GM11168 (cell line): ENCODE data around the gene COQ5.

Source experiments
- in situ Hi-C: fragments of 300-500 bp; cut with MboI; formaldehyde crosslinking; loops from one replicate; pipeline ENCODE4 v1.12.0; 2022; ENCODE audit warnings: low sequenced_read_pairs; ENCODE audit not compliant: unreplicated experiment

COQ5 gene, protein sequence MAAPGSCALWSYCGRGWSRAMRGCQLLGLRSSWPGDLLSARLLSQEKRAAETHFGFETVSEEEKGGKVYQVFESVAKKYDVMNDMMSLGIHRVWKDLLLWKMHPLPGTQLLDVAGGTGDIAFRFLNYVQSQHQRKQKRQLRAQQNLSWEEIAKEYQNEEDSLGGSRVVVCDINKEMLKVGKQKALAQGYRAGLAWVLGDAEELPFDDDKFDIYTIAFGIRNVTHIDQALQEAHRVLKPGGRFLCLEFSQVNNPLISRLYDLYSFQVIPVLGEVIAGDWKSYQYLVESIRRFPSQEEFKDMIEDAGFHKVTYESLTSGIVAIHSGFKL

DNA sequence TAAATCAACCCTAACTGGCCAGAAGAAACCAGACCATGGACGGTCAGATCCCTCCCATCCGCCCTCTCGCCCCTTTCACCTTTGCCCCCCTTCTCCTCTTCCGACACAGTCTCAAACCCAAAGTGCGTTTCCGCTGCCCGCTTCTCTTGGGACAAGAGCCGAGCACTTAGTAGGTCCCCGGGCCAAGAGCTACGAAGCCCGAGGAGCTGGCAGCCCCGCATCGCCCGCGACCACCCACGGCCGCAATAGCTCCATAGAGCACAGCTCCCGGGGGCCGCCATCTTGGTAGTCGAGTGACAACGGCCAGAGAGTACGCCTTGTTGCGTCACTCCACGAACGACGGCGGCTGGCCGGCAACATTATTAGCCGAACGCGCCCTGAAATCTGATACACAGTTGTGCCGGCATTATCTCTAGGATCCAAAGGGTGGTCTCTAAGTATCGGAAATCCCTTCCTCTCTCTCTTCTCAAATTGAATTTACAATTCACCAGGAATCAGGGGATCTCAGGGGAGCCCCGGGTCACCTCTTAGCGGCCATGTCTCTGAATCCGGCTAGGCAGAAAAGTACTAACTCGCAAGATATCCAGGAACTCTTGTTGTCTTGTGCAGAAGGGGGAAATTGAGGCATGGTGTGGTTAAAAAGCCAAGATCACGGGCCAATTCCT, at the start of gene COQ5:
Gene COQ5, minus strand, starts transcription at position 298 of the 665 bp plus-strand sequence. Its CDS starts 17 bp downstream, at position 281.
- in situ Hi-C loops, result no loop called here

DNA sequence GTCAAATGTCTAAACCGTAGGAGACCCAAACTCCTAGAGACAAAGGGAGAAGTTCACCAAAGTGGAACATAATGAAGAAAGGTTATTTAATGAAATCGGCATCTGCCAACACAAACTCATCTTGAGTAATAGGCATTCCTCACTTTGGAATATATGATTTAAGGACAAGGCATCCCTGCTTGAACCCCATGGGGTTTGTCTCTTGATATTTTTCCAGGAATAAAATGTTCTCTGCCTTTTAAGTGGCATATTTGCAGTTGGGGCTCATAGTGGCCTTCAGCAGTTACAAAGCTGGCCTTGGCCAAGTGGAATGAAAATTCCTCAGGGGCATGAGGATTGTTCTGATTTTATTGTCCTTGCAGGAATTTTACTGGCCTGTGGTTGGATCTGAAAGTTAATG, 45.1 kb upstream of the COQ5 start:
- in situ Hi-C loops, result no loop called here

- in situ Hi-C loops, result no loop called here
These were observed 44.6 kb upstream of the COQ5 start for GRCh38 chr12:120573560-120573959.

- in situ Hi-C loops, result no loop called here
These were observed 42.3 kb upstream of the COQ5 start for GRCh38 chr12:120571299-120571698.

- in situ Hi-C loops, result no loop called here
These were observed 34.5 kb upstream of the COQ5 start for GRCh38 chr12:120563495-120563894.

DNA sequence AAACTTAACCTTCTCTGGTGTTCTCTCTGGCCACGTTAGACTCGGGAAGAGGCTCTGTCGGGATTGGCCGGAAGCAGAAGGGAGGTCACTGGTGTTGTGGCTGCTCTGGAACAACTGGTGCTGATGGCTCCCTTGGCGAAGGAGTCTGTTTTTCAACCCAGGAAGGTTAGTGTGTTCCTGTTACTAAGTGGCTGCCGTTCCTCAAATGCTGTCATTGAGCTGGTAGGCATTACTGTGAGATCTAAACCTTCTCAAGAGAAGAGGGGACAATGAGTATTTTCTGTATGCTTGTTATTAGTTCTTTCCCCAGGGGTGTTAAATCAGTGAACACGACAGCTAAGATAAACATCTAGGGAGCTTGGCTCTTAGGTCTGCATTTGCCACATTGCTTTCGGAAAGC, 33.9 kb upstream of the COQ5 start:
- in situ Hi-C loops, result no loop called here

GRCh38 chr12:120557589-120557988, 28.6 kb upstream of the COQ5 start:
- in situ Hi-C loops, result no loop called here

GRCh38 chr12:120554678-120555077, 25.7 kb upstream of the COQ5 start:
- in situ Hi-C loops, result no loop called here

DNA sequence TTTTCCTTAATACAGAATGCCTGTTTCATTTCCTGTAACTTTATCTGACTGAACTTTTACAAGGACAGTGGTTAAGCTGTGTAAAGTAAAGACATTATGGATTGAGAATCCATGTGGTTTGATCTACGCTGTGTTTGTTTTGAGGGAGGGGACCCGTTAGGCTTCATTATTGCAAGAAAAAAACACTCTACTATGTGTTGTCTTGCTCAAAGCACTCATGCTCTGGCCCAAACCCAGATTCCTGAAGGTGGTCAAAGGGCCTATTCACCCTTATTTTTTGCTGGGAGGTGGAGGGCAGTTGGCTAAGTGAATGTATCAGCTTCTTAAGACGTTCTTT, 17.1 kb upstream of the COQ5 start:
- in situ Hi-C loops, result no loop called here

GRCh38 chr12:120544691-120545090, 15.7 kb upstream of the COQ5 start:
- in situ Hi-C loops, result no loop called here

GRCh38 chr12:120542166-120542565, 13.2 kb upstream of the COQ5 start:
- in situ Hi-C loops, result no loop called here

- in situ Hi-C loops, result no loop called here
These were observed 11.5 kb upstream of the COQ5 start for GRCh38 chr12:120540445-120540844.

DNA sequence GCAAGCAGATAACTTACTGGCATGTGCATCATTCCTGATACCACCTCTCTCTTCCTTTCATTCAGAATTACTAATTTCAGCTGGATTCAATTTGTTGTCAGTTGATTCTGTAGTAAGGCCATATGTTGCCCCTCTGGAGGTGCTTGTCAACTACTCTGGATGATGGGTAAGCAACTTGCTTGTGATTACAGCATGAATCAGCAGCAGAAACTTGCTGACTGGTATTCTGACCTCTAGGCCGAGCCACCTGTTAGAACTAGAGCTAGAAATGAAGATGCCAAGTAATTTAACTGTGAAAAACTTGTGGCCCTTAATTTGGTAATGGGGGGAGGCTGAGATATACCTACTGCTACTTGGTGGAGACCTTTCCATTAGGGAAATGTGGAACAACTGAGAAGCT, 10.3 kb upstream of the COQ5 start:
- in situ Hi-C loops, result no loop called here

DNA sequence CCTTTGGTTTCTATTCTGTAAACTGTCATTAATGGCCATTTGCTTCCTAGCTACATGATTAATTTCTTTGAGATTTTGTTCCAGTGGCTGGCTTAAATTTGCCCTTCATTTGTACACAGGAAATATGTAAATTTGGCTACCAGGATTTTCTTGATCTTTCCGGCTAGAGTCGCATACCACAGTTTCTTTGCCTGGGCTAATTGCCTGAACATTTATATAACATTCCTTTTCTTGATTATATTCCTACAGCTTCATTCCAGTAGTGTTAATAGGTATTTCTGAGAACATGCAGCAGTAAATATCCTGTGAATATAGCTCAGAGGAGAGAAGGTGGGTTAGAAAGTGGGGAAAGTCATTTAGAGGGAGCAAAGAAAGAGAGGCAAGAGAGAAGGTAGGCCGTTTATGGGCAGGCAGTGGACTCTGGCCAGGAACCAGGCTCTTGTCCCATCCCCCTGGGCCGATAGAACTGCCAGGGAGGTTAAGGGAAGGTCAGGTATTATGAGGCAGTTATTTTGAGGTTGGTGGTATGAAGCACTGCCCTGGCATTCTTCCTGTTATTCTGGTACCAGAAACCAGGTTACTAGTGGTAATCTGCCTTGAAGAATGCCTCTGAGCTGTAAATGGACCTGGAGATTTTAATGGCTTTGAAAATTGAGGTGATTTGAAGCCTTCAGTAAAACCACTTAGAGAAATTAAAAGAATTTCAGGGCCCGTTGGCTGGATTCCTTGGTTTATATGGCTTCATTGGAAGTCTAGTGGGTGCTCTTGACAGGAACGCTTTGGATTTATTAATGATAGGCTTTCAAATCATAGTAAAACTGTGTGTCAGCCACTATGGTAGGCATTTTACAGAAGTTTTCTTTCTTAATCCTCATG, 9.6 kb upstream of the COQ5 start:
- in situ Hi-C loops, result no loop called here

- in situ Hi-C loops, result no loop called here
These were observed 8.9 kb upstream of the COQ5 start for GRCh38 chr12:120537856-120538220.

- in situ Hi-C loops, result no loop called here
These were observed 7.3 kb upstream of the COQ5 start for GRCh38 chr12:120536064-120536791.

DNA sequence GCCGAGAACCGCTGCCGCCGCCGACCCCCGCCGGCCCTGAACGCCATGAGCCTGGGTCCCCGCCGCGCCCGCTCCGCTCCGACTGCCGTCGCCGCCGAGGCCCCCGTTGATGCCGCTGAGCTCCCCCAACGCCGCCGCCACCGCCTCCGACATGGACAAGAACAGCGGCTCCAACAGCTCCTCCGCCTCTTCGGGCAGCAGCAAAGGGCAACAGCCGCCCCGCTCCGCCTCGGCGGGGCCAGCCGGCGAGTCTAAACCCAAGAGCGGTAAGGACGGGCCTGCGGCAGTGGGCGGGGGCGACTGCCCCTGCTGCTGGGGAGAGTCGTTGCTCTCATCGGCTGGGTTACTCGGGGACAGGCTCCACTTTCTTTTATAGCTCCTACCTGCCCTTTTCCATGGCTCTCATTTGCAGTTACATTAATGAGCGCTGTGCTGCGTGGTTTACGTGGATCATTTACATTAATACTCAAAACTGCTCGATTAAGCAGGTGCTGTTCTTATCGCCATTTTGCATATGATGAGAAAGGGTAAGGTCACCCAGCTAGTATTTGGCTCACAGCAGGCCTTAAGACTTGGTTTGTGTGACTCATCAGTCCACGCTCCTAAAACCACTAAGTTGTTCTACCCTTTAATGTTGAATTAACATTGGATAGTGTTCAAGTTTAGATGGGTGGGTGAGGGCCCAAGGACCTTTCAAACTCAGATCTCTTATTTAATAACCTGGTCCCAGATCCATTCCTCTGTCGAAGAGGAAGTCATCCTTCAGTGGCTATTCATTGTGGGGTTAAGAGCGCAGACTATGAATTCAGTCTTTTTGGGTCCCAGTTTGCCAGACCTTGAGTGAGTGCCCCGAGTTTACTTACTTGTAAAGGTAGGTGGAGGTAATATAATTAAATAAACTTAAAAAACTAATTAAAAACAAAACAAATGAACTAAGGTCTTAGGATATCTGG, 6.0 kb upstream of the COQ5 start:
- in situ Hi-C loops, result no loop called here

DNA sequence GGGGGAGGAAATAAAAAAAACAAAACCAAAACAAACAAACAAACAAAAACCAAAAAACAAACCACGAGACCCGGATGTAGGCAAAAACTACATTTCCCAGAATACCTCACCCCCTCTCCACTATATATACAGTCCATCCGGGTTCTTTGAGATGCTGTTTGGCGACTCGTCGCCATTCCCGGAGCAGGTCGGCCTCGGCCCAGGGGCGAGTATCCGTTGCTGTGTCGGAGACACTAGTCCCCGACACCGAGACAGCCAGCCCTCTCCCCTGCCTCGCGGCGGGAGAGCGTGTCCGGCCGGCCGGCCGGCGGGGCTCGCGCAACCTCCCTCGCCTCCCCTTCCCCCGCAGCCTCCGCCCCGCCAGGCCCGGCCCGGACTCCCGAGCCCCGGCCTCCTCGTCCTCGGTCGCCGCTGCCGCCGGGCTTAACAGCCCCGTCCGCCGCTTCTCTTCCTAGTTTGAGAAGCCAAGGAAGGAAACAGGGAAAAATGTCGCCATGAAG, 5.3 kb upstream of the COQ5 start, which contains the start of gene RNF10:
Gene RNF10, plus strand, starts transcription at position 154 of the 500 bp plus-strand sequence. CDS start 456 bp downstream, outside the sequence.
- in situ Hi-C loops, result no loop called here

- in situ Hi-C loops, result no loop called here
These were observed 3.8 kb upstream of the COQ5 start for GRCh38 chr12:120532701-120533238.
